Measurements from ENCODE around the gene NPHP1.
"Not testable (repeated sequence)": the region's sequence is repeated elsewhere in the genome, so short reads cannot be mapped to it uniquely, and the experiment has no call there.

NPHP1 gene

DNA sequence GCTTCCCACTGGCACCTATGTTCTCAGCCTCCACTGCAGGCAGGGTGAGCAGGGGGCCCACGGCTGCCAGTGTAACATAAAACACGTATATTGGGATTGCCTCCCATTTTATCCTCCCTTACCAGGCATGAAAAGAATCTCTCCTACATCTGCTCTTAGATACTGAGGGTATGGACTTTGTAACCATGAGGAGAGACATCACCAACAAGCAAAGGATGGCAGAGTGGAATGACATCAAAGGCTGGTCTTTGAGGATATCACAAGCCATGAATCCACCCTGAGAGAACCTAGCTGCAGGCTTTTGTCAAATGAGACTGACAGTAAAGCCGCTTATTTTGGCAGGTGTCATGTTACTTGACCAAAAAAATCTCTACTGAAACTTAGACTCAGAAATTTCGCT, 7.4 kb downstream of the NPHP1 start:
- no peak for DNase-seq

DNA sequence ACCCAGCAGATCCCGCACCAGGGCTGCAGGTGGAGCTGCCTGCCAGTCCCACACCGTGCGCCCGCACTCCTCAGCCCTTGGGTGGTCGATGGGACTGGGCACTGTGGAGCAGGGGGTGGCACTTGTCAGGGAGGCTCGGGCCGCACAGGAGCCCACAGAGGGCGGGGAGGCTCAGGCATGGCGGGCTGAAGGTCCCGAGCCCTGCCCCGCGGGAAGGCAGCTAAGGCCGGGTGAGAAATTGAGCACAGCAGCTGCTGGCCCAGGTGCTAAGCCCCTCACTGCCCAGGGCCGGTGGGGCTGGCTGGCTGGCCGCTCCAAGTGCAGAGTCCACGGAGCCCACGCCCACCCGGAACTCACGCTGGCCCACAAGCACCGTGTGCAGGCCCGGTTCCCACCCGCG, 14.6 kb downstream of the NPHP1 start:
- DNase-seq = not testable (repeated sequence)

- no peak for DNase-seq
Measured at GRCh38 chr2:110182449-110182848, 22.4 kb downstream of the NPHP1 start.

DNA sequence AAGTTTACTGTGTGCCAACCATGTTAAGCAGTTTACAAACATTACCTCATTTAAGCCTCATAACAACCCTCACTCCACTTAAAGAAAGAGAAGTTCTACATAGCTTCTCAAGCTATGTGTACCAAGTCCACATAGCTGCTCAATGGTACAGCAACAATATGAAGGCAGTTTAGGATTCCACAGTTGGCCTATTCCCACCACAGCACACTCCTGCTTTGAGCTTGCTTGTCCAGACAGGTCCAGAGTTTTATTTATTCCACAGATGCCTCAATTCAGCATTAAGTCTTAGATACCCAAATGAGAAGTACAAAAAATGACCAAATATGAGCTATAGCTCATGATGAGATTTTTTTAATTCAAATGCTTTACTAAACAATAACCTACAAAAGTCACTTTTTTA, 24.8 kb downstream of the NPHP1 start:
- DNase-seq = no peak

DNA sequence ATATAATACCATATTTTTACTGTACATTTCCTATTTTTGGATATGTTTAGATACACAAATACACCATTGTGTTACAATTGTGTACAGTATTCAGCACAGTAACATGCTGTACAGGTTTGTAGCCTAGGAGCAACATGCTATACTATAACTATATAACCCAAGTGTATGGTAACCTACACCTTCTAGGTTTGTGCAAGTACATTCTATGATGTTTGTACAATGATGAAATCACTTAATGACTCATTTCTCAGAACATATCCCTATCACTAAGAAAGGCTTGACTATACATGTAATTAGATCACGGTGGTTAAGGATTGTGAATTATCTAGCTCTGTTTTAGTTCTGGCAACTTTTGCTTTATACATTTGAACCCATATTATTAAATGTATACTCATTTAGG, 31.3 kb downstream of the NPHP1 start:
- DNase-seq = no peak

DNA sequence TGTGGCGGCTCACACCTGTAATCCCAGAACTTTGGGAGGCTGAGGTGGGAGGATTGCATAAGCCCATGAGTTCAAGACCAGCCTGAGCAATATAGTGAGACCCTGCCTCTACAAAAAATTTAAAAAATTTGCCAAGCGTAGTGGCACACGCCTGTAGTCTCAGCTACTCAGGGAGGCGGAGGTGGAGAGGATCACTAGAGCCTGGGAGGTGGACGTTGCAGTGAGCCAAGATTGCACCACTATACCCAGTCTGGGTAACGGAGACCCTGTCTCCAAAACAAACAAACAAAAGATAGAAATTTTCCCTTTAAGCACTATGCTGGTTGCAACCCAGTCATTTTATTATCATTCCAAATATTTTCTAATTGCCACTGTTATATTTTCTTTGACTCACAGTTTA, 32.3 kb downstream of the NPHP1 start:
- no peak for DNase-seq

- no peak for DNase-seq
Measured at GRCh38 chr2:110170102-110170501, 34.7 kb downstream of the NPHP1 start.

- no peak for DNase-seq
Measured at GRCh38 chr2:110167326-110168000, 37.4 kb downstream of the NPHP1 start.

DNA sequence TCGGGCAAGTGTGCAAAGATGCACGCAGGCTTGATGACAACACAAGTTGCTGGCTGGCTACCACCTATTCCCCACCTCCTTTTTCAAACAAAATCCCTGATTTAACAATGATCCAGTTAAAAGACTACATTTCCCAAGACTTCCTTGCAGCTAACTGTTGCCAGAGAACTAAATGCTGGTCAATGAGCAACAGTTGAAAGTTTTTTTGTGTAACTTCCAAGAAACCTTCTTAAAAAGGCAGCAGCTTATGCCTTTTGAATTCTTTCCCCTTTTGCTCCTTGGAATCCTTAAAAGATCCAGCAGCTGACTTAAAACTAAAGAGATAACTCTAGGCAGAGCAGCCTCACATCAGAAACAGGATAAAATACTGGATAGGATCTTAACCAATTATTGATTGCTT, 38.5 kb downstream of the NPHP1 start:
- DNase-seq = no peak

GRCh38 chr2:110157153-110157793, 47.5 kb downstream of the NPHP1 start:
- DNase-seq = no peak

DNA sequence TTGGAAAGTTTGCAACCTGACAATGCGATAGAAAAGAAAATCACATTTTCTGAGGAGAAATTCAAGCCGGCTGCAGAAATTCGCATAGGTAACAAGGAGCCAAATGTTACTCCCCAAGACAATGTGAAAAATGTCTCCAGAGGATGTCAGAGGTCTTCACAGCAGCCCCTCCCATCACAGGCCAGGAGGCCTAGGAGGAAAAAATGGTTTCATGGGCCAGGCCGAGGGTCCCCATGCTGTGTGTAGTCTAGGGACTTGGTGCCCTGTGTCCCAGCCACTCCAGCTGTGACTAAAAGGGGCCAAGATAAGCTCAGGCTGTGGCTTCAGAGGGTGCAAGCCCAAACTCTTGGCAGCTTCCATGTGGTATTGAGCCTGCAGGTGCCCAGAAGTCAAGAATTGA, 50.0 kb downstream of the NPHP1 start:
- not testable (repeated sequence) for DNase-seq

DNA sequence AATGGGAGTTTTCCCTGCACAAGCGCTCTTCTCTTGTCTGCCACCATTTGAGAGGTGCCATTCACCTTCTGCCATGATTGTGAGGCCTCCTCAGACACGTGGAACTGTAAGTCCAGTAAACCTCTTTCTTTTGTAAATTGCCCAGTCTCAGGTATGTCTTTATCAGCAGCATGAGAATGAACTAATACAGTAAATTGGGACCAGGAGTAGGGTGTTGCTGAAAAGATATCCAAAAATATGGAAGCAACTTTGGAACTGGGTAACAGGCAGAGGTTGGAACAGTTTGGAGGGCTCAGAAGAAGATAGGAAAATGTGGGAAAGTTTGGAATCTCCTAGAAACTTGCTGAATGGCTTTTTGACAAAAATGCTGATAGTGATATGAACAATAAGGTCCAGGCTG, 50.6 kb downstream of the NPHP1 start:
- DNase-seq = not testable (repeated sequence)

- no peak for DNase-seq
Measured at GRCh38 chr2:110153416-110153815, 51.4 kb downstream of the NPHP1 start.

DNA sequence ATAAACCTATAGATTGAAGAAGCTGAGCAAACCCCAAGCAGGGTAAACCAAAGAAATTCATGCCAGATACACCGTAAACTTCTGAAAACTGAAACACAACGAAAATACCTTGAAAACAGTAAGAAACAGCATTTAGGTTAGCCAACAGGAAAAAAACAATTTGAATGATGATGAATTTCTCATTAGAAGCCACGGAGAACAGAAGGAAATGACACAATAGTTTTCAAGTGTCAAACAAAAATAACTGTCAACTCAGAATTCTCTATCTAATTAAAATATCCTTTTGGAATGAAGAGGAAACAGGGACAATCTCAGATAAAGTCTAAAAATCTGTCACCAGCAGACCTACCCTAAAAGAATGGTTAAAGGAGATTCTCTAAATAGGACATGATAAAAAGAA, 51.9 kb downstream of the NPHP1 start:
- no peak for DNase-seq

GRCh38 chr2:110149330-110150220, 55.2 kb downstream of the NPHP1 start:
- DNase-seq = no peak

- DNase-seq = no peak
Measured at GRCh38 chr2:110146945-110147332, 57.9 kb downstream of the NPHP1 start.

DNA sequence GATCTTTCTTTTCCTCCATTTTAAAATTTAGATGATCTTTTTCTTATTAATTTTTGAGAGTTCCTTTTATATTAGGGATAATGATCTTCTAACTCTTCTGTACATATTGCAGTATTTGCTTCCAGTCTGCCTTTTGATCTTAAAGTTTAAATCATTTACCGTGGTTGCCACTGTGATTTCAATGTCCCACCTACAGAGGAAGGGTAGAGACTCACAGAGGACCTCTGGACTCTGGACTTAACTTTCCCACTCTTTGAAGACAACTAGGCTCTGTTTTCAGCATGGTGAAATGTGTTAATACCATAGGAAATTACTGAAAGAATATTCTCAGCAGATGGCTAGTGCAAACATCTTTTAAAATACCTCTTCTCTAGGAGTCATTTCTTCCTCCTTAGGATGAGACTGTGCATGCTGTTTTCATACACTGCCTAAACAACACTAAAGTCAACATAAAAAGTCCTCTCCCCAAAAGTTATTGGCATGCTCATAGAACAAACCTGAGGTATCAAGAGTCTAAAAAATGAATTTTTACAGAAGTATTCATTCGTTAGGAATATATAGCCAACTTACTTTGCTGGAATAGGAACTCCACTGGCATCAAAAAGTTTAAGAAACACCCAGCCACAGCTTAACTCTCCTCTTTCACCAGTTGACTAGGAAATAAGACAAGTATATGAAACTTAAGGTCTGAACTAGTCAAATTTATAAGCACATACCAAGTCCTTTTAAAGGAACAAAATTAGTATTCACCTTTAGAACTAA, 58.4 kb downstream of the NPHP1 start:
- no peak for DNase-seq

DNA sequence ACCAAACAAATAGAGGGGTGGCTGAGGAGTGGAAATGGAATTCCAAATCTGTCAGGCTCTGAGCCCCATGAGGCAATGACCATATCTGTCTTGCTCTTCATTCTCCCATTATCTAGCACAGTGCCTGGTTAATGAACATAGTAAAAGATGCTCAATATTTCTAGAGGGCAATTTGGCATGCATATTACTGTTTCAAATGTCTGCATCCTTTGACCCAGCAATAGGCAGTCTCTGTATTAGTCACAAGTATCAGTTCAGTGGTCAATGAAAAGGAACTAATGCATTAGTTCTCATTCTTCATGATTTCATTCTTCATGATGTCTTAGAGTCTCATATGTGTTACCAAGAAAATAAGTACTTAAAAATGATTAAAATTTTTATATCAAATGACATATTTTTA, 60.8 kb downstream of the NPHP1 start:
- no peak for DNase-seq

- DNase-seq = no peak
Measured at GRCh38 chr2:110140401-110140800, 64.4 kb downstream of the NPHP1 start.

GRCh38 chr2:110134025-110134424, 70.8 kb downstream of the NPHP1 start:
- DNase-seq = no peak

- DNase-seq = no peak
Measured at GRCh38 chr2:110131166-110131565, 73.6 kb downstream of the NPHP1 start.

DNA sequence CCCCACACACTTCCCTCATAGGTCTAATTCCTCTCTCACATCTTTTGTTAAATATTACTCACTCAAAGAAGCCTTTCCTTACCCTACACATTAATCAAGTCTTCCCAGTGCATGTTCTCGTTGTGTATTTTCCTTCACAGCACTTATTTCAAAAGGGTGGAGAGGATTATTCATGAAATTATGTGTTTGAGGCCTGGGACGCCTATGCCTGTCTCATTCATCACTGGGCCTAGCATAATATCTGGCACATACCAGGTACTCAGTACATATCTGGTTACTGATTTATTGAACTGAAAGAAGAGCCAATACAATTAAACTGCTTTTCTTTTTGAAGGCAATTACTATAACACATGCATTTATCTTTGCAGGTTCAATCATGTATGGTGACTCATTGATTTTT, 74.1 kb downstream of the NPHP1 start:
- DNase-seq = no peak

DNA sequence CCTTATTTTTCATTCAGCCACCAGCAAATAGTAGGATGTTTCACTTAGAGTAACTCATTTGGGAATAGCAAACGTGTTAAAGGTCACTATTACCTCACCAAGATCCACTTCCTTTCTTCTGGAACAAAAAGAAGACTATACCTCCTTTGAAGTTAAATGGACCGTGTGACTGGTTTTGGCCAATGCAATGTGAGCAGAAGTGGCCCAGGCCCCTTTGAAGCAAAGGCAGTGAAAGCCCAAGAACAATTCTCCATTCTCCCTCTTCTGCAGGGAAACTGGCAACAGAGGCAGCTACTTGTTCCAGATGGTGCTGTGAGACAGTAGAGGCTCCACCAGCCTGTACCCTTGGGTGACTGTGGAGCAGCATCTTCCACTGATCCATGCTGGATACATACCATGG, 77.9 kb downstream of the NPHP1 start:
- no peak for DNase-seq

Measured in activated effector memory CD4-positive, alpha-beta T cell treated with Interleukin-2 at 50 U/mL for 16 hours (primary cell).